Measurements from ENCODE around the gene TIMP1. TPM values are rescaled to one million over a fixed set of nuclear protein-coding genes. Genes with fewer than 3 reads are reported as not detected.
A peak's percentile ranks its signal among the peaks of the same experiment; 100 is the strongest.

Gene TIMP1
- polyA plus RNA-seq, 4 donors = 19.5 to 196 (median 61.8) TPM

DNA sequence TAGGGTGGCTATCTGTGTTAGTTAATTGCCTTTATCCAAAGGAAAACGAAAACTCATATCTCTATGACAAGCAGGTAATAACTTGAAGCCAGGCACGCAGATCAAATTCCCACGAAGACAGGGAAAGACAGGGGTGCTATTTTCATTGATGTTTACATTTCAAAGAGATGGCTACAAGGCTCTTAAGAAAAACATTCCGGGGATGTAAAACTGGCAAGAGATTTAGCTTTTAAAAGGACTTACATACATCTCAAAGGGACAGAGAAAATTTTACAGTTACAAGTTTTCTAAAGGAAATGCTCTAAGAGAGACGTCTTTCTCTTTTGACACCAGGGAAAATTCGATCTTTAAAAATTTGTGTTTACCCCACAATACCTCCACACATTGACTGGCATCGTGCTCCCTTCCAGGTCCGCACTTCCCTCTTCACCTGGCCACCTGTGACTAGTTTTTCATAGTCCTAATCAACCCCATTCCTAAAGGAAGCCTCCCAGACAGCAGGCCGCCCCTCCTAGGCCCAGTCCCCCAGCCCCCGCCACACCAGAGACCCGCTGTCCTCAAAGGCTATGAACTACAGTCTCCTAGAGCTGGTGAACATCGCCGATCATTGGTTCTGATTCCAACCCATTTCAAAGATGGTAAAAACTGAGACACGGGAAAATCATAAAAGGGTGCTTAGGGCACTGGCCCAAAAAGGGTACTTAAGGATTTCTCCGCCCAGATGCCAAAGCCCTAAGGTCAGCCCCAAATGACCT, 21.9 kb upstream of the TIMP1 start:
- DNase-seq = peak; percentile 10 to 18
- H3K27ac ChIP-seq (ENCODE audit: low read depth in 1 of 3, low read length in 2 of 3) = peak overlapping the region; percentile 59 to 95 (median 87)
- no peaks in the 10 kb centered on the region for H3K27me3 ChIP-seq (ENCODE audit: control insufficient read depth in 3 of 3, insufficient read depth in 3 of 3, low read length in 3 of 3)
- no peaks in the 10 kb centered on the region for H3K9me3 ChIP-seq (ENCODE audit: control insufficient read depth in 2 of 2, insufficient read depth in 1 of 2, low read depth in 1 of 2, low read length in 1 of 2)
- no peak for FAIRE-seq
- peaks cover 0 to 3% (median 0%) of the 10 kb centered on the region in 3 donors for H3K4me1 ChIP-seq (ENCODE audit: control insufficient read depth in 3 of 3, insufficient read depth in 2 of 3, low read depth in 1 of 3, low read length in 2 of 3)
- WGBS, 3 donors = 12 to 26% (median 12%) methylated on average over 15 of the region's 15 CpGs
- H3K36me3 ChIP-seq (ENCODE audit: control insufficient read depth in 3 of 3, insufficient read depth in 2 of 3, low read depth in 1 of 3, low read length in 3 of 3) = peaks cover 0 to 19% (median 4%) of the 10 kb centered on the region in 3 donors
- peak overlapping the region in 2 of 3 donors; percentile 43 to 84 for H3K4me3 ChIP-seq (ENCODE audit: low read depth in 1 of 3, low read length in 3 of 3)

DNA sequence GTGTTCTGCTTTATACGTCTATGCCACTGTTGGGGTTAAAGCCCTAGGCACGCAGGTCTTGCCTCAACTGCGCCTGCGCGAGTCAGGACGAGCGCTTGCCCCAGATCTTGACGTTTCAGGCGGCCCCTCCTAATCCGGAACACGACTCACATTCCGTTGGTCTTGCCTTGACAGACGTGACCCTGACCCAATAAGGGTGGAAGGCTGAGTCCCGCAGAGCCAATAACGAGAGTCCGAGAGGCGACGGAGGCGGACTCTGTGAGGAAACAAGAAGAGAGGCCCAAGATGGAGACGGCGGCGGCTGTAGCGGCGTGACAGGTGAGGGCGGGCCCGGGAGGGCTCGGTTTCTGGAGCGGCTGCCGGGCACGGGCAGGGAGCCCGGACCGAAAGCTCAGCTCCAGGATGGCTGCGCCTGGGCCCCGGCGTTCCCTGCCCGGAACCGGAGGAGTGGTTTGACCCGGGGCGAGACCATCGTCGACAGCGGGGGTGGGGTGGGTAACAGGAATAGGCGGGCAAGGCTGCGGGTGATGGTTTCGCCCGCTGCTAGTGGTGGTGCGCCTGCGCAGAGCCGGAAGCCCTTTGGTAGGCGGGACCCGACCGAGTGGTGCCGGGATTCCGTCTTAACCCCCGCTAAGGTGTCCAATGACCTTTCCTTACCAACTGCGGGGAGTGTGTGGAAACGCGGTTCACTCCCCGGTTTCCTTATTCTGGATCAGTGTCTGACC, 21.1 kb upstream of the TIMP1 start, which contains the start of gene ARAF:
ARAF (plus strand) TSS at position 272 of the 725 bp plus-strand sequence. CDS start 1,763 bp downstream, outside the sequence.
- peaks cover 0 to 19% (median 4%) of the 10 kb centered on the region in 3 donors for H3K36me3 ChIP-seq (ENCODE audit: control insufficient read depth in 3 of 3, insufficient read depth in 2 of 3, low read depth in 1 of 3, low read length in 3 of 3)
- peaks cover 0 to 3% (median 0%) of the 10 kb centered on the region in 3 donors for H3K4me1 ChIP-seq (ENCODE audit: control insufficient read depth in 3 of 3, insufficient read depth in 2 of 3, low read depth in 1 of 3, low read length in 2 of 3)
- H3K9me3 ChIP-seq (ENCODE audit: control insufficient read depth in 2 of 2, insufficient read depth in 1 of 2, low read depth in 1 of 2, low read length in 1 of 2) = no peaks in the 10 kb centered on the region
- H3K4me3 ChIP-seq (ENCODE audit: low read depth in 1 of 3, low read length in 3 of 3) = peak within 1 kb of the TSS; percentile 63 to 84 (median 64)
- FAIRE-seq (peak; percentile 19), DNase-seq (peak; percentile 96 to 99)
- peak within 1 kb of the TSS; percentile 59 to 97 (median 95) for H3K27ac ChIP-seq (ENCODE audit: low read depth in 1 of 3, low read length in 2 of 3)
- H3K27me3 ChIP-seq (ENCODE audit: control insufficient read depth in 3 of 3, insufficient read depth in 3 of 3, low read length in 3 of 3) = no peaks in the 10 kb centered on the region
- 0 to 42% (median 12%) methylated on average over 39 to 59 of the region's 59 CpGs for WGBS, 3 donors

DNA sequence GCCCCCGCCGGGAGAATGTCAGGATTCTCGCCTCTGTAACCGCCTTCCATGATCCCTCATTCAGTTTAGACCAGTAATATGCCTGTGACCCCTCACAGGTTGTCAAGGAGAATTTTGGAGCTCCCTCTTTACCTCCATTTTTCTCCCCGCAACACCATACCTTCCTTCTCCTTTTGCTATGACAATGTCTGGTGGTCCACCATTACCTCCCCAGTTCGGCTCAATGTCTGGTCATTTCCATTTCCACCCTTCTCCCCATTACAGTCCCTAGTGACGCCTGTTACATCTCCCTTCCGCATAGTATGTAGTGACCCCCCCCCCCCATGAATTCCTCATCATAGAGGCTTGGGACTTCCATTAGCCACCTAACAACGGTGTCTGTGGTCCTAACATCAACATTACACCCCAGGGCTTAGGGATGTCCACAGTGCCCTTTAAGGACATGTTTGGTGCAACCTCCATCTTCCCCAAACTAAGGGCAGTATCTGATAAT, 20.5 kb upstream of the TIMP1 start:
- DNase-seq (no peak), FAIRE-seq (no peak)
- Histone ChIP-seq H3K27me3 (ENCODE audit: control insufficient read depth in 3 of 3, insufficient read depth in 3 of 3, low read length in 3 of 3) (no peaks in the 10 kb centered on the region), H3K27ac (ENCODE audit: low read depth in 1 of 3, low read length in 2 of 3) (peak overlapping the region; percentile 59 to 97 (median 95)), H3K4me3 (ENCODE audit: low read depth in 1 of 3, low read length in 3 of 3) (peak overlapping the region; percentile 63 to 84 (median 64)), H3K4me1 (ENCODE audit: control insufficient read depth in 3 of 3, insufficient read depth in 2 of 3, low read depth in 1 of 3, low read length in 2 of 3) (peaks cover 0 to 3% (median 0%) of the 10 kb centered on the region in 3 donors), H3K36me3 (ENCODE audit: control insufficient read depth in 3 of 3, insufficient read depth in 2 of 3, low read depth in 1 of 3, low read length in 3 of 3) (peaks cover 0 to 23% (median 4%) of the 10 kb centered on the region in 3 donors), H3K9me3 (ENCODE audit: control insufficient read depth in 2 of 2, insufficient read depth in 1 of 2, low read depth in 1 of 2, low read length in 1 of 2) (no peaks in the 10 kb centered on the region)
- 7 to 54% (median 11%) methylated on average over 9 of the region's 9 CpGs for WGBS, 3 donors

DNA sequence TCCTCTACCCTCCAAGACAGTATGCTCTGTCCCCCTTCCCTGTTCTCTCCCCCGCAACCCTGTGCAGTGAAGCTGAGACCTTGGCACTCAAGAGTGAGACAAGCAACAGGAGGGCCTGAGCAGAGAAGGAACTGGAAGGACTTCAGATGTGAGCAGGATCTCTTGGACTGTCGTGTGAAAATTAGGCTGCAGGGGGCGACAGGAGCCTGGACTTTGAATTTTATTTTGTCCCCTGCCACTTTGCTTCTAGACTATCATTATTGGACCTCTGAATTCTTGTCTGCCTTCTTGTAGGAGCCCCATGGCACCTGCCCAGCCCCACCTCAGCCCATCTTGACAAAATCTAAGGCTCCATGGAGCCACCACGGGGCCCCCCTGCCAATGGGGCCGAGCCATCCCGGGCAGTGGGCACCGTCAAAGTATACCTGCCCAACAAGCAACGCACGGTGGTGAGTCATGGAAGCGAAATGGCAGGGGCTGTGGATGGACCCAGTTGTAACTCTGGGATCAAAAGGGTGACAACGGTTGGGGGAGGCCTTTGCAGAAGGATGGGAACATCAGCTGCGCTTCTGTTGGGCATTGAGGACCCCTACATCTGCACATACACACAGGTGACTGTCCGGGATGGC, 19.5 kb upstream of the TIMP1 start:
- Histone ChIP-seq H3K4me3 (ENCODE audit: low read depth in 1 of 3, low read length in 3 of 3) (no peak overlapping the region), H3K27me3 (ENCODE audit: control insufficient read depth in 3 of 3, insufficient read depth in 3 of 3, low read length in 3 of 3) (no peaks in the 10 kb centered on the region), H3K27ac (ENCODE audit: low read depth in 1 of 3, low read length in 2 of 3) (no peak overlapping the region), H3K4me1 (ENCODE audit: control insufficient read depth in 3 of 3, insufficient read depth in 2 of 3, low read depth in 1 of 3, low read length in 2 of 3) (peaks cover 0 to 3% (median 0%) of the 10 kb centered on the region in 3 donors), H3K9me3 (ENCODE audit: control insufficient read depth in 2 of 2, insufficient read depth in 1 of 2, low read depth in 1 of 2, low read length in 1 of 2) (no peaks in the 10 kb centered on the region), H3K36me3 (ENCODE audit: control insufficient read depth in 3 of 3, insufficient read depth in 2 of 3, low read depth in 1 of 3, low read length in 3 of 3) (peaks cover 0 to 32% (median 4%) of the 10 kb centered on the region in 3 donors)
- DNase-seq = no peak
- 79 to 82% (median 80%) methylated on average over 11 to 13 of the region's 13 CpGs for WGBS, 3 donors
- no peak for FAIRE-seq

DNA sequence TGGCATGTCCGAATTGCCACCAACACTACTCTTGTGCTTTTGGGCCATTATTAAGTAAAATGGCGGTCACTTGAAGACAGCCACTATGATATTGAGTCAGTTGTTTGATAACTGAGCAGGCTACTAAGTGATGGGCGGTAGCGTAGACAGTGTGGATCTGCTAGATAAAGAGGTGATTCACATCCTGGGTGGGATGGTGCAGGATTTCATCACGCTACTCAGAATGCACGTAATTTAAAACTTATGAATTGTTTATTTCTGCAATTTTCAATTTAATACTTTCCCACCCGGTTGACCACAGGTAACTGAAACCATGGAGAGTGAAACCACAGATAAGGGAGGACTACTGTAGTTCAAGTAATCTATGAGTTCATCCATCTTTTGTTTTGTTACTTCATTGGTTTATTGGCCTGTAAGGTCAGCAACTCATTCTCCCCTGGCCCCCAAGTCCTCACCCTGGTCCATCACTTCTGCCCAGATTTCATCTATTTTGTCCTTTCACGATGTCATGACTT, 18.4 kb upstream of the TIMP1 start:
- Histone ChIP-seq H3K9me3 (ENCODE audit: control insufficient read depth in 2 of 2, insufficient read depth in 1 of 2, low read depth in 1 of 2, low read length in 1 of 2) (no peaks in the 10 kb centered on the region), H3K27ac (ENCODE audit: low read depth in 1 of 3, low read length in 2 of 3) (no peak overlapping the region), H3K27me3 (ENCODE audit: control insufficient read depth in 3 of 3, insufficient read depth in 3 of 3, low read length in 3 of 3) (no peaks in the 10 kb centered on the region), H3K36me3 (ENCODE audit: control insufficient read depth in 3 of 3, insufficient read depth in 2 of 3, low read depth in 1 of 3, low read length in 3 of 3) (peaks cover 3 to 39% (median 4%) of the 10 kb centered on the region in 3 donors), H3K4me3 (ENCODE audit: low read depth in 1 of 3, low read length in 3 of 3) (no peak overlapping the region), H3K4me1 (ENCODE audit: control insufficient read depth in 3 of 3, insufficient read depth in 2 of 3, low read depth in 1 of 3, low read length in 2 of 3) (peaks cover 0 to 3% (median 0%) of the 10 kb centered on the region in 3 donors)
- FAIRE-seq = no peak
- WGBS, 3 donors = 80 to 85% (median 82%) methylated on average over 8 of the region's 8 CpGs
- DNase-seq = no peak

DNA sequence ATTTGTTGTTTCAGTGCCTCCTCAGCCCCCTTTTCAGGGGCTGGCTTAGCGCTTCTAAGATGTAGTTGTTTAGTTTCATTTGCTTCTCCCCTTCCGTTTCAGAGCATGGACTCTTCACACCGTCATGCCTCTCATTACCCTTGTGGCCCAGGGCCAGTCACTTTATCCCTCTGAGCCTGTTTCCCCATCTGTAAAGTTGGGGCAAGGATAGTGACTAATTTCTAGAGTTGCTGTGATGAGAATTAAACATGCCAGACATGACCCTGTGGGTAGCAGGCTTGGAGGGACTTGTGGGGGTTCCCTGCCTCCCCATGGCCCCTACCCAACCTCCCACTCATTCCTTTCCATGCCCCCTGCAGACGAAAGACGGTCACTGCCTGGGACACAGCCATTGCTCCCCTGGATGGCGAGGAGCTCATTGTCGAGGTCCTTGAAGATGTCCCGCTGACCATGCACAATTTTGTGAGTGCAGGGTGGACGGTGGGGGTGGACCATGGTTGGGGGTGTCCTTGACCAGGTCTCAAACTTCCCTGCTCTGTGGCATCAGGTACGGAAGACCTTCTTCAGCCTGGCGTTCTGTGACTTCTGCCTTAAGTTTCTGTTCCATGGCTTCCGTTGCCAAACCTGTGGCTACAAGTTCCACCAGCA, 17.7 kb upstream of the TIMP1 start:
- no peaks in the 10 kb centered on the region for H3K9me3 ChIP-seq (ENCODE audit: control insufficient read depth in 2 of 2, insufficient read depth in 1 of 2, low read depth in 1 of 2, low read length in 1 of 2)
- H3K4me1 ChIP-seq (ENCODE audit: control insufficient read depth in 3 of 3, insufficient read depth in 2 of 3, low read depth in 1 of 3, low read length in 2 of 3) = peaks cover 0 to 3% (median 0%) of the 10 kb centered on the region in 3 donors
- peaks cover 3 to 46% (median 4%) of the 10 kb centered on the region in 3 donors for H3K36me3 ChIP-seq (ENCODE audit: control insufficient read depth in 3 of 3, insufficient read depth in 2 of 3, low read depth in 1 of 3, low read length in 3 of 3)
- 79 to 80% (median 80%) methylated on average over 10 to 12 of the region's 12 CpGs for WGBS, 3 donors
- no peaks in the 10 kb centered on the region for H3K27me3 ChIP-seq (ENCODE audit: control insufficient read depth in 3 of 3, insufficient read depth in 3 of 3, low read length in 3 of 3)
- FAIRE-seq (no peak), DNase-seq (no peak)
- H3K4me3 ChIP-seq (ENCODE audit: low read depth in 1 of 3, low read length in 3 of 3) = no peak overlapping the region
- no peak overlapping the region for H3K27ac ChIP-seq (ENCODE audit: low read depth in 1 of 3, low read length in 2 of 3)

DNA sequence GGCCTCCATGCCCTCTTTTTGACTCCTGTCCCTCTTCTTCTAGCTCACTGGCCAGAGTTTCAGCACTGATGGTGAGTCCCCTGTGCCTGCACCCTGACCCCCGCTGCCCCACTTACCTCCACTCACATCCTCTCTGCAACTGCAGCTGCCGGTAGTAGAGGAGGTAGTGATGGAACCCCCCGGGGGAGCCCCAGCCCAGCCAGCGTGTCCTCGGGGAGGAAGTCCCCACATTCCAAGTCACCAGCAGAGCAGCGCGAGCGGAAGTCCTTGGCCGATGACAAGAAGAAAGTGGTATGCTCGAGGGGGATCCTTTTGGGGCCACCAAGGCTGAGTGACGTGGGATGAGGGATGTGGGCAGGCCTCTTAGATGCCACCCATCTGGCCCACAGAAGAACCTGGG, 15.4 kb upstream of the TIMP1 start:
- DNase-seq (no peak), FAIRE-seq (no peak)
- WGBS, 3 donors = 86 to 91% (median 86%) methylated on average over 11 of the region's 11 CpGs
- no peaks in the 10 kb centered on the region for H3K4me1 ChIP-seq (ENCODE audit: control insufficient read depth in 3 of 3, insufficient read depth in 2 of 3, low read depth in 1 of 3, low read length in 2 of 3)
- peaks cover 4 to 65% (median 5%) of the 10 kb centered on the region in 3 donors for H3K36me3 ChIP-seq (ENCODE audit: control insufficient read depth in 3 of 3, insufficient read depth in 2 of 3, low read depth in 1 of 3, low read length in 3 of 3)
- H3K4me3 ChIP-seq (ENCODE audit: low read depth in 1 of 3, low read length in 3 of 3) = no peak overlapping the region
- H3K9me3 ChIP-seq (ENCODE audit: control insufficient read depth in 2 of 2, insufficient read depth in 1 of 2, low read depth in 1 of 2, low read length in 1 of 2) = no peaks in the 10 kb centered on the region
- H3K27ac ChIP-seq (ENCODE audit: low read depth in 1 of 3, low read length in 2 of 3) = no peak overlapping the region
- H3K27me3 ChIP-seq (ENCODE audit: control insufficient read depth in 3 of 3, insufficient read depth in 3 of 3, low read length in 3 of 3) = no peaks in the 10 kb centered on the region

Data from small intestine (tissue), 7 donors.